SK-N-SH (cell line): Measurements from ENCODE around the gene OR8U1. TPM values are rescaled to one million over a fixed set of nuclear protein-coding genes. Genes with fewer than 3 reads are reported as not detected.

ENCODE experiments used
- CTCF ChIA-PET: fragments of 300-600, 350-600 bp; formaldehyde crosslinking; extraction: SDS; loops from one replicate; lab custom pipeline; 2021; lab: Yijun Ruan, JAX
- POLR2A ChIA-PET: fragments of 350-600 bp; sonication (Branson Sonifier 250); formaldehyde crosslinking; extraction: SDS; loops from one replicate; lab custom pipeline; 2020; ENCODE audit warnings: antibody characterized with exemption, inconsistent platforms; lab: Yijun Ruan, JAX
- DNase-seq: peaks from one replicate; pipeline ENCODE4 v3.0.0; 2012
- H2AFZ ChIP-seq: fragments of 200-600 bp; sonication (generic); 2 replicates; pipeline ENCODE4 v1.8.1; 2016; ENCODE audit warnings: antibody characterized with exemption, mild to moderate bottlenecking, low read depth
- H3F3A ChIP-seq: fragments of 200-600 bp; sonication (generic); replicated peaks from 2 replicates; pipeline ENCODE3; 2016; ENCODE audit warnings: antibody characterized with exemption, mild to moderate bottlenecking; ENCODE audit not compliant: insufficient read depth
- H3K27ac ChIP-seq, 2 experiments: fragments of 200-500 bp in 1 of 2; fragments of 200-600 bp in 1 of 2; sonication (Bioruptor generic) in 1 of 2; sonication (generic), shearing (Covaris generic) in 1 of 2; 2 replicates each; pipeline versions ENCODE4 v1.5.1 to v1.6.1; 2014 to 2016; ENCODE audit warnings: low read depth in 2 of 2, inconsistent platforms in 1 of 2, low read length in 1 of 2, mild to moderate bottlenecking in 1 of 2, mixed read lengths in 1 of 2
- H3K27me3 ChIP-seq: fragments of 200-600 bp; sonication (generic), shearing (Covaris generic); 2 replicates; pipeline ENCODE4 v1.6.1; 2016; ENCODE audit warnings: mixed run types; ENCODE audit not compliant: insufficient read depth
- H3K36me3 ChIP-seq, 2 experiments: fragments of 200-500 bp in 1 of 2; fragments of 200-600 bp in 1 of 2; sonication (Bioruptor generic) in 1 of 2; sonication (generic) in 1 of 2; replicated peaks in 1 of 2; 2 replicates each; pipeline versions ENCODE3 to v1.5.1; 2014 to 2016; ENCODE audit warnings: low read length in 1 of 2, mild to moderate bottlenecking in 1 of 2; ENCODE audit not compliant: insufficient read depth in 2 of 2, control insufficient read depth in 1 of 2
- H3K4me1 ChIP-seq, 2 experiments: fragments of 200-500 bp in 1 of 2; fragments of 200-600 bp in 1 of 2; sonication (Bioruptor generic) in 1 of 2; sonication (generic), shearing (Covaris generic) in 1 of 2; 2 replicates each; pipeline versions ENCODE4 v1.5.1 to v1.6.1; 2014 to 2016; ENCODE audit warnings: low read depth in 1 of 2, low read length in 1 of 2, mixed run types in 1 of 2; ENCODE audit not compliant: insufficient read depth in 2 of 2, control insufficient read depth in 1 of 2
- H3K4me2 ChIP-seq: fragments of 200-600 bp; sonication (generic), shearing (Covaris generic); 2 replicates; pipeline ENCODE4 v1.6.1; 2017; ENCODE audit warnings: mixed run types
- H3K4me3 ChIP-seq, 2 experiments: fragments of 200-500 bp in 1 of 2; fragments of 200-600 bp in 1 of 2; sonication (Bioruptor generic) in 1 of 2; sonication (generic), shearing (Covaris generic) in 1 of 2; 2 replicates each; pipeline versions ENCODE4 v1.5.1 to v1.8.1; 2014 to 2016; ENCODE audit warnings: low read depth in 2 of 2, inconsistent platforms in 1 of 2, low read length in 1 of 2, mild to moderate bottlenecking in 1 of 2, mixed read lengths in 1 of 2, moderate library complexity in 1 of 2
- H3K79me2 ChIP-seq: fragments of 200-600 bp; sonication (generic); 2 replicates; pipeline ENCODE4 v1.8.1; 2017; ENCODE audit warnings: mild to moderate bottlenecking; ENCODE audit not compliant: insufficient read depth
- H3K9ac ChIP-seq: fragments of 200-600 bp; sonication (generic); 2 replicates; pipeline ENCODE4 v1.6.1; 2017; ENCODE audit warnings: mixed run types
- H3K9me2 ChIP-seq: fragments of 200-600 bp; sonication (generic); 2 replicates; pipeline ENCODE4 v1.6.1; 2017; ENCODE audit warnings: mixed run types
- H3K9me3 ChIP-seq: fragments of 200-600 bp; sonication (generic); 2 replicates; pipeline ENCODE4 v1.6.1; 2017; ENCODE audit warnings: mixed run types, mild to moderate bottlenecking, moderate library complexity
- H4K20me1 ChIP-seq: fragments of 200-600 bp; sonication (generic); 2 replicates; pipeline ENCODE4 v1.6.1; 2017; ENCODE audit warnings: mild to moderate bottlenecking, mixed run types; ENCODE audit not compliant: insufficient read depth
- CTCF ChIP-seq: fragments of 200-600 bp; sonication (generic); IDR thresholded peaks from 2 replicates; pipeline ENCODE4 v1.6.1; 2017; ENCODE audit warnings: antibody characterized with exemption, mild to moderate bottlenecking, moderate library complexity
- ELF1 ChIP-seq: IDR thresholded peaks from 2 replicates; pipeline ENCODE4 v1.4.0; 2012
- EZH2phosphoT487 ChIP-seq: fragments of 200-600 bp; sonication (generic); IDR thresholded peaks from 2 replicates; pipeline ENCODE4 v1.6.1; 2017; ENCODE audit warnings: low read depth, mixed run types, mild to moderate bottlenecking, antibody characterized with exemption, moderate library complexity, borderline replicate concordance
- FOSL2 ChIP-seq: IDR thresholded peaks from 2 replicates; pipeline ENCODE4 v1.4.0; 2012; ENCODE audit warnings: low read depth, mild to moderate bottlenecking, moderate library complexity, borderline replicate concordance
- FOXJ3 ChIP-seq: sonication (generic); formaldehyde crosslinking; IDR thresholded peaks from 2 replicates; pipeline ENCODE4 v1.5.1; 2020; ENCODE audit warnings: mild to moderate bottlenecking, missing genetic modification reagents
- FOXM1 ChIP-seq: IDR thresholded peaks from 2 replicates; pipeline ENCODE4 v1.4.0; 2012; ENCODE audit warnings: low read depth, mild to moderate bottlenecking
- GABPA ChIP-seq: IDR thresholded peaks from 2 replicates; pipeline ENCODE4 v1.4.0; 2012; ENCODE audit warnings: low read depth, mild to moderate bottlenecking
- IRF3 ChIP-seq: fragments of 150-350 bp; IDR thresholded peaks from 2 replicates; pipeline ENCODE4 v1.6.1; 2016; ENCODE audit warnings: mild to moderate bottlenecking, low read depth, low read length
- JUND ChIP-seq: IDR thresholded peaks from 2 replicates; pipeline ENCODE4 v1.4.0; 2012
- MEF2A ChIP-seq: IDR thresholded peaks from 2 replicates; pipeline ENCODE4 v1.4.0; 2012; ENCODE audit warnings: low read depth, borderline replicate concordance
- MXI1 ChIP-seq: IDR thresholded peaks from 2 replicates; pipeline ENCODE4 v1.6.1; 2012; ENCODE audit warnings: mild to moderate bottlenecking, low read depth, low read length, improper control_type of control experiment
- NFIC ChIP-seq: IDR thresholded peaks from 2 replicates; pipeline ENCODE4 v1.4.0; 2012; ENCODE audit warnings: borderline replicate concordance
- NRF1 ChIP-seq: IDR thresholded peaks from 2 replicates; pipeline ENCODE4 v1.6.1; 2012; ENCODE audit warnings: low read depth, mild to moderate bottlenecking, low read length
- PBX3 ChIP-seq: IDR thresholded peaks from 2 replicates; pipeline ENCODE4; 2012
- REST ChIP-seq: IDR thresholded peaks from 2 replicates; pipeline ENCODE4 v1.6.1; 2012; ENCODE audit warnings: mild to moderate bottlenecking, low read depth, low read length, moderate library complexity
- TCF12 ChIP-seq: IDR thresholded peaks from 2 replicates; pipeline ENCODE4 v1.4.0; 2012
- TEAD4 ChIP-seq: IDR thresholded peaks from 2 replicates; pipeline ENCODE4 v1.4.0; 2012; ENCODE audit warnings: mild to moderate bottlenecking, borderline replicate concordance; ENCODE audit not compliant: insufficient read depth
- USF1 ChIP-seq: IDR thresholded peaks from 2 replicates; pipeline ENCODE4 v1.4.0; 2012; ENCODE audit warnings: low read depth, borderline replicate concordance
- USF2 ChIP-seq: fragments of 150-350 bp; IDR thresholded peaks from 2 replicates; pipeline ENCODE4 v1.6.1; 2017; ENCODE audit warnings: antibody characterized with exemption, low read length, low read depth, borderline replicate concordance
- polyA plus RNA-seq, 3 experiments: library from polyadenylated mRNA; depleted of rRNA; stranded (reverse); fragments of >200 nt; gene quantifications; 2 replicates each; pipeline ENCODE4 v1.2.3, GENCODE V29; 2012

OR8U1 gene
- polyA plus RNA-seq, 1 of the 3 experiments (the other 2 are of a cell fraction) = not detected

GRCh38 chr11:56340289-56340688, 35.1 kb upstream of the OR8U1 start:
- H3K27ac ChIP-seq = no peak overlapping the region
- no peaks in the 10 kb centered on the region for H3K4me1 ChIP-seq
- no peak overlapping the region for H3K4me2 ChIP-seq
- H3K4me3 ChIP-seq = no peak overlapping the region
- ChIA-PET CTCF (no interaction called here), POLR2A (no interaction called here)
- no peak for TF ChIP-seq TCF12
- TF ChIP-seq GABPA = no peak
- no peak for TF ChIP-seq NRF1
- TF ChIP-seq USF1 = no peak
- no peak for TF ChIP-seq IRF3
- no peak for TF ChIP-seq FOXJ3 (CRISPR knock-in tag)
- TF ChIP-seq JUND = no peak
- TF ChIP-seq FOXM1 = no peak
- no peak for TF ChIP-seq EZH2phosphoT487
- no peak for TF ChIP-seq ELF1
- no peak for TF ChIP-seq REST
- TF ChIP-seq TEAD4 = no peak
- no peak for TF ChIP-seq FOSL2
- TF ChIP-seq MEF2A = no peak
- no peak for TF ChIP-seq NFIC
- no peak for TF ChIP-seq MXI1
- TF ChIP-seq PBX3 = no peak
- no peak for TF ChIP-seq CTCF
- no peak for TF ChIP-seq USF2
- H3K9me2 ChIP-seq = no peaks in the 10 kb centered on the region
- no peak overlapping the region for H3K9ac ChIP-seq
- no peaks in the 10 kb centered on the region for H3F3A ChIP-seq
- H4K20me1 ChIP-seq = no peaks in the 10 kb centered on the region
- H3K79me2 ChIP-seq = no peaks in the 10 kb centered on the region
- no peak for DNase-seq
- no peaks in the 10 kb centered on the region for H3K36me3 ChIP-seq
- H3K27me3 ChIP-seq = no peaks in the 10 kb centered on the region
- no peaks in the 10 kb centered on the region for H3K9me3 ChIP-seq
- no peak overlapping the region for H2AFZ ChIP-seq
